ENCODE measurements around the gene ITPKA.

The ITPKA gene

GRCh38 chr15:41546851-41547786 lies 53.4 kb downstream of the ITPKA start:
- Histone ChIP-seq H3K9ac (no peak overlapping the region), H3K4me2 (no peak overlapping the region)

GRCh38 chr15:41550066-41550775 lies 56.5 kb downstream of the ITPKA start:
- no peak overlapping the region for H3K4me3 ChIP-seq
- peak in 4 of 11 experiments; percentile 12 to 59 (median 34); a peak in 4 of 22 replicates for TF ChIP-seq Cebpa-rat (IDR thresholded peaks at IDR 0.05)
- H3K4me2 ChIP-seq: no peak overlapping the region
- no peaks in the 10 kb centered on the region for H4K20me1 ChIP-seq
- peaks cover 7 to 18% (median 12%) of the 10 kb centered on the region in 10 experiments for H3K4me1 ChIP-seq
- no peaks in the 10 kb centered on the region for H3K36me3 ChIP-seq
- no peak overlapping the region for H3K27ac ChIP-seq
- H3K9ac ChIP-seq: no peak overlapping the region
- H3K9me3 ChIP-seq (replicated peaks in 1 of 11): no peaks in the 10 kb centered on the region
- no peaks in the 10 kb centered on the region for H3K27me3 ChIP-seq

More at GRCh38 chr15:41546851-41547786, 53.4 kb downstream of the ITPKA start:
- H3K36me3 ChIP-seq: 0 out of 22 replicates have a peak, but pooled peaks cover 0 to 5% (median 0%) of the 10 kb centered on the region in 11 experiments
- H3K4me3 ChIP-seq: no peak overlapping the region
- H3K4me1 ChIP-seq: peaks cover 10 to 17% (median 15%) of the 10 kb centered on the region in 10 experiments
- H3K27me3 ChIP-seq: no peaks in the 10 kb centered on the region
- TF ChIP-seq Cebpa-rat (IDR thresholded peaks at IDR 0.05): no peak
- no peak overlapping the region for H3K27ac ChIP-seq
- H4K20me1 ChIP-seq: no peaks in the 10 kb centered on the region
- H3K9me3 ChIP-seq (replicated peaks in 1 of 11): no peaks in the 10 kb centered on the region

All from BLaER1 treated with 17β-estradiol and CSF1 and Interleukin-3, amounts not matched to agents 10 nM and 100 nM (cell line).